NCI-H187 treated with DMSO at 0.1 percent for 48 hours (cell line): Measurements from ENCODE around the gene MFSD12.
"Not testable (repeated sequence)": the region's sequence is repeated elsewhere in the genome, so short reads cannot be mapped to it uniquely, and the experiment has no call there.

ENCODE experiments used
- DNase-seq: peaks from one replicate; lab custom pipeline; 2025; lab: John Stamatoyannopoulos, UW

The MFSD12 gene

DNA sequence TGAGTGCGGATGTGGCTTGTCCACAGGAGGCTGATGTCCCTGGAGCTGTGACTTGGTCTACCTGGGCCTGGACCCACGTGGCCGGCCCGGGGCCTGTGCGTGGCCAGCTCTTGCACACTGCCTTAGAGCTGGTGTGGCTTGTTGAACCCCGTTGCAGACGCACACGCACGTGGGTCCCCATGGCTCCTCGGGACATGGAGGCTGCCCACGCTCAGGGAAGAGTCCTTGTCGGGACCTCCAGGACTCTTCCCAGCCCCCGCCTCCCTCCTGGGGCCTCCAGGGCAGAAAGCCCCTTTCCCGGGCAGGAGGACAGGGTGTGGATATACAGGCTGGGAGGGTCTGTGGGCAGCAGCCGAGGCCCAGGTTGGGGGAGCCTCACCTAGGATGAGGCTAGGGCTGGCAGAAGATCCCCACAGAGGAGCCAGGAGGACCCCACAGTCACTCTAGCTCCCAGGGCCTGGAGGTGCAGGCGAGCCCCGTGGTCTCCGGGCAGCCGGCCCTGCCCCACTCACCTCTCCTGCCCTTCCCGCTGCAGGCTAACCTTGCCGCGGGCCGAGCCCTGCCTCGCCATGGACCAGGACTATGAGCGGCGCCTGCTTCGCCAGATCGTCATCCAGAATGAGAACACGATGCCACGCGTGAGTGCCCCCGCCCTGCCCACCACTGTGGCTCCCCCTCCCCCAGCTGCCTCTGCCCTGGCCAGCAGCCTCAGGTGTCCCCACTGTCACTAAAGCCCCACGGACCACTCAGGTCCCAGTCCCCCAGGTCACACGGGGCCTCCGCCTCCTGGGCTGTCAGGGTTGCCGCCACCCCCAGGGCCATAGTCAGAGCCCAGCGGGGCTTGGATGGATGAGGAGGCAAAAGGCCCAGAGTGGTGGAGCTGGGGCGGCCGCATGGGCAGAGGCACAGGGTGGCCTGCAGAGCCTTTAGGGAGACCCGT lies 34.7 kb downstream of the MFSD12 start:
- DNase-seq, result no peak

GRCh38 chr19:3521104-3521445 lies 36.3 kb downstream of the MFSD12 start:
- DNase-seq, result no peak

- no peak for DNase-seq
These were observed 37.0 kb downstream of the MFSD12 start for GRCh38 chr19:3520166-3521103.

- no peak for DNase-seq
These were observed 38.3 kb downstream of the MFSD12 start for GRCh38 chr19:3519126-3519525.

GRCh38 chr19:3518659-3519058 lies 38.7 kb downstream of the MFSD12 start:
- no peak for DNase-seq

- DNase-seq, result no peak
These were observed 39.1 kb downstream of the MFSD12 start for GRCh38 chr19:3518255-3518654.

- DNase-seq, result no peak
These were observed 39.7 kb downstream of the MFSD12 start for GRCh38 chr19:3517638-3518037.

DNA sequence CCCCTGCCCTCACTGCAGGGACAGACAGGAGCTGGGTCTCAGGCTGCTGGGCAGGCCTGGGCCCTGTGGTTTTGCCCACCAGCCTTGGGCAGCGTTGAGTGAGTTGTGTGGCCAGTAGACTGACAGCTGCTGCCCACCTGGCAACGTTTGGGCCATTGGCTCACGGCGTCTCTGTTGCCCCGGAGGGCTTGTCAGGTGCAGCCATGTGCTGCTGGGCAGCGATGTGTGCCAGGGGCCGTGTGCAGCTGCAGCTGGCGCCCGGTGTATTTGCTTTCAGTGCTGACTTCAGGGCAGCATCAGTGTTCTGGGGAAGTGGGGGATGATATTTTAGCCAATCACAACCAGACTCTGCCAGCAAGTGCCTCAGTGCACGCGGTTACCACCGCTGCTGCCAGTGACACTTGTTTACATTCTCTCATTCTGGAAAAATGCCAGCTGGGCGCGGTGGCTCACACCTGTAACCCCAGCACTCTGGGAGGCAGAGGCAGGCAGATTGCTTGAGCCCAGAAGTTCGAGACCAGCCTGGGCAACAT lies 40.6 kb downstream of the MFSD12 start:
- DNase-seq, result no peak

- DNase-seq, result no peak
These were observed 41.4 kb downstream of the MFSD12 start for GRCh38 chr19:3515891-3516422.

GRCh38 chr19:3514930-3515329 lies 42.5 kb downstream of the MFSD12 start:
- DNase-seq, result no peak

GRCh38 chr19:3513229-3514140 lies 43.9 kb downstream of the MFSD12 start:
- no peak for DNase-seq

- no peak for DNase-seq
These were observed 44.7 kb downstream of the MFSD12 start for GRCh38 chr19:3512562-3513228.

DNA sequence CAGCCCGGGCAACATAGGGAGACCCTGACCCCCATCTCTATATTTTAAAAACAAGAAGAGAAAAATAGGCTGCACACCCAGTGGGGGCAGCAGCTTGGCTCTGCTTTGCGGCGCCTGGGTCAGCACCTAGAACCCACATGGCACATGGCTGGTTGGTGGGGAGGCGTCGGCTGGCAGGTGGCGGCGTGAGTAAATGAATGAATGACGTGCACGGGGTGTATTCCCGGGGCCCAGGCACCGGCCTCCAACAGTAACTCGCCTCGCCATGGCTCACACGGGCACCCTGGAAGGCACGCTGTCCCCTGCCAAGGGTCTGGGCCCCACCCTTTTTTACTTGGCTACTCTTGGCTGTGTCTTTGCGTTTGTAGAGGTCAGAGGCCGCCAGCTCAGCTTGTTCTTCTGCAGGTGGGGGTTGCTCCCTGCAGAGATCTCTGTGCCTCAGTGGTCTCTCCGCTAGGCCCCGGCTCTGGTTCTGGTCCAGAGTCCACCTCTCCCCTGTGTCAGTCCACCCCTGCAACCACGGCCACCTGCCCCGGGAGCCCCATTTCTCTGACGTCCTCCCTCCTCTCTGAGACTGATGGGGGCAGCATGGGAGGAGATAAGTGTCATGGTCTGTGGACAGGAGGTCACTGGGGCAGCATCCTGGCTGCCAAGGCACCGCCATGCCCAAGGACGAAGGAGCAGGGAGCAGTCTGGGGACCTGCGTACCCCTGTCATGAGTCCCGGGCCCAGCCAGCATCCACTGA lies 45.7 kb downstream of the MFSD12 start:
- DNase-seq, result no peak

- DNase-seq, result no peak
These were observed 46.7 kb downstream of the MFSD12 start for GRCh38 chr19:3510727-3511126.

- DNase-seq, result no peak
These were observed 47.8 kb downstream of the MFSD12 start for GRCh38 chr19:3509566-3509989.

GRCh38 chr19:3508771-3509535 lies 48.4 kb downstream of the MFSD12 start:
- DNase-seq, result no peak

GRCh38 chr19:3508121-3508661 lies 49.2 kb downstream of the MFSD12 start:
- not testable (repeated sequence) for DNase-seq

GRCh38 chr19:3507371-3508120 lies 49.8 kb downstream of the MFSD12 start:
- DNase-seq, result no peak
